IPS-18c (cell line): Measurements from ENCODE around the gene TRIM36.

Source experiments
- H3K4me3 ChIP-seq: 2 replicates; pipeline ENCODE4 v1.7.0; 2013; ENCODE audit warnings: low read depth, mild to moderate bottlenecking, low read length, moderate library complexity; ENCODE audit not compliant: insufficient read depth
- H3K9me3 ChIP-seq: one replicate; pipeline ENCODE4 v1.6.1; 2013; ENCODE audit warnings: mild to moderate bottlenecking, low read length, moderate library complexity; ENCODE audit not compliant: control insufficient read depth, insufficient read depth

TRIM36 gene

DNA sequence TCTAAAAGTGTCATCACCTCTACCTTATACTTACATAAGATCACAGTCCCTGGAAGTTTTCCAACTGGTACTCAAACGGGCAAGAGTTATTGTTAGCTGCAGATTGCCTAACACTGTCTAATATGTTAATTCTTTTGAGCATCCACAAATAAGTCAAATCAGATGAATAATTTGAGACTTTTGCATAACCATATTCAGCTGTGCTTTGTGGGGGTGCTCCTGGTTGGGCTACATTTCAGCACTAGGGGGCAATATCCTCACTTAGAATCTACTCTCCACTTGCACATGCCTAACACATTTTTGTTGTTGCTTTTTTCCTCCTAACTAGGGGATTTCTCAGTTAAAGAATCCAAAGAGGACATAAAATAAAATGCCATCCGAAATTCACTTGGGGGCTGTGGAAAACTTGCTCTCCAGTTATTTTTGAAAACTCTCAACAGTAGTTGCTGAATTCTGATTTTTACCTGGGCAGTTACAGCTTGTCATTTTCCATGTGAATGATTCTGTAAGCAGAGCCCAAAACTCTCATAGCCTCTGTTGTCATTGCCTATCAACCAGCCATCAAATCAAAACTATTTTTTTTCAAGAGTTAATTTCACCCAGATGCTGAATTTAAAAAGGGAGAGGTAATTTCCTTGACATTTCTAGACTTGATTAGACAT, 71.5 kb downstream of the TRIM36 start:
- no peaks in the 10 kb centered on the region for H3K9me3 ChIP-seq

DNA sequence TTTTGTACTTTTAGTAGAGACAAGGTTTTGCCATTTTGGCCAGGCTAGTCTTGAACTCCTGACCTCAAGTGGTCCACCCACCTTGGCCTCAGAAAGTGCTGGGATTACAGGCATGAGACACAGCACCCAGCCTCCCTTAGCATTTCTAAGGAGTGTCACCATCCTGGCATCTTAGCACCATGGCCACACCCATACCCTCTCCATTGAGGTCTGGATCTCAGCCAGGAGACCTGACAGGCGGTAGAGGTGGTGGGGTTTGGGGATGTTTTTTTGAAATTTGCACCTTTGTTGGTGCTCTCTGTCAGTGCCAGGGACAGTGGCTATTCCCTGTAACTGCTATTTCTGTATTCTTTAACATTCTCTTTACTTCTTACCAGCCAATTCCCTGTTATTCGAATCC, 72.5 kb downstream of the TRIM36 start:
- no peaks in the 10 kb centered on the region for H3K9me3 ChIP-seq
- H3K4me3 ChIP-seq, result no peak overlapping the region

More for the DNA sequence above, 71.5 kb downstream of the TRIM36 start:
- no peak overlapping the region for H3K4me3 ChIP-seq

- H3K9me3 ChIP-seq, result no peaks in the 10 kb centered on the region
Observed at GRCh38 chr5:115096034-115096769, 73.5 kb downstream of the TRIM36 start.

DNA sequence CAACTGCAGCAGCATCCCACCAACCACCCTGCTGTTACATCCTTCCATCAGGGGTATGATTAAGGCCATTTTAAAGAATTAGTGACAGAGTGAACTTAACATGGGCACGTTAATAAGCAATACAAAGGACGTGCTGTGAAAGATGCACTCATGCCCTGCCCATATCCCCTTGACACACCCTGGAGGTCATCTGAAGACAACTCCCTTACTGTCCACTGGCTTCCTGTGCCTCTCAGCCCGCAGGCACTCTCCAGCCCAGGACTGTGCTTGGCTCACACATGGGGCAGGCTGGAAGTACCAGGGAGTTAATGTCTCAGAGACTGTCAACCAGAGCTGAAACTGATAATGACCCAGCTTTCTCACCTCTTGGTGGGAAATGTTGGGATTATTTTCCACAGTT, 81.8 kb downstream of the TRIM36 start:
- Histone ChIP-seq H3K9me3 (no peaks in the 10 kb centered on the region), H3K4me3 (no peak overlapping the region)

More at GRCh38 chr5:115096034-115096769, 73.5 kb downstream of the TRIM36 start:
- no peak overlapping the region for H3K4me3 ChIP-seq

GRCh38 chr5:115086473-115086872, 83.2 kb downstream of the TRIM36 start:
- Histone ChIP-seq H3K9me3 (no peaks in the 10 kb centered on the region), H3K4me3 (no peak overlapping the region)

GRCh38 chr5:115084246-115084793, 85.4 kb downstream of the TRIM36 start:
- H3K9me3 ChIP-seq, result no peaks in the 10 kb centered on the region
- no peak overlapping the region for H3K4me3 ChIP-seq

DNA sequence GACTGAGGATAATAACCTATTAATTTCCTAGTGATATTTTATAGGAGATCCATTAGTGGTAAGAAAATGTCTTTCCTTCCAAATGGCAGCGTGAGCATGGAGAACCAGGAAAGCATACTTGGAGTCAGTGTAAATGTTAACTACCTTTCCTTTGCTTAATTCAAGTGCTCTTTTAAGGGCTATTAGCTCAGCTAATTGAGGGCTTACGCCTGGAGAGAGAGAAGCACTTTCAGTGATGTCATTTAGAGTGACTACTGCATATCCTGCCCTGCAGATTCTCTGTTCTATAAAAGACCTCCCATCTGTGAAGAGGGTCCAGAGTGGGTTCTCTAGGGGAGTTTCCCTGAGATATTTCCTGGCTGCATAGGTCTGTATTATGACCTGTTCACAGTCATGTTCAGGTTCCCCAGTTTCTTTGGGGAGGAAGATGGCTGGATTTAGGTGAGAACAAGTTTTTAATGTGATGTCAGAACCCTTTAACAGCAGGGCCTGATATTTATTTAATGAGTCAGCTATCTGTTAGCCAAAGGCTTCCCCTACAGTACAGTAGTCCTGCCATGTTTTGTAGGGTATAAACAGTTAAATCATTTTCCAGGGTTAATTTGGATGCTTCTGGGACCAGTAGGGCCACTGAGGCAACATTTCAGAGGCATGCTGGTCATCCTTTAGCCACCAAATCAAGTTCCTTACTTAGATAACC, 89.6 kb downstream of the TRIM36 start:
- H3K4me3 ChIP-seq, result no peak overlapping the region
- H3K9me3 ChIP-seq, result no peaks in the 10 kb centered on the region
